HL-60 (cell line): ENCODE measurements around the gene MILR1.

Source experiments
- CTCF ChIP-seq: IDR thresholded peaks from one replicate; pipeline ENCODE4 v1.5.1; 2011; ENCODE audit warnings: low read length, control low read depth, inconsistent platforms; ENCODE audit not compliant: insufficient read depth
- GABPA ChIP-seq: IDR thresholded peaks from 2 replicates; pipeline ENCODE4 v1.6.1; 2012; ENCODE audit warnings: low read depth
- POLR2AphosphoS5 ChIP-seq: IDR thresholded peaks from 2 replicates; pipeline ENCODE4 v1.6.1; 2012; ENCODE audit warnings: low read depth
- REST ChIP-seq: IDR thresholded peaks from 2 replicates; pipeline ENCODE4 v1.6.1; 2012; ENCODE audit warnings: low read depth; ENCODE audit not compliant: insufficient replicate concordance
- SPI1 ChIP-seq: IDR thresholded peaks from 2 replicates; pipeline ENCODE4 v1.6.1; 2012; ENCODE audit warnings: low read depth, mild to moderate bottlenecking, borderline replicate concordance

- TF ChIP-seq CTCF (no peak), REST (no peak), SPI1 (no peak), POLR2AphosphoS5 (no peak), GABPA (no peak)
Observed at GRCh38 chr17:64477849-64478248, 28.9 kb downstream of the MILR1 start.
